PFSK-1 (cell line): ENCODE data around the gene FBN2.

Experiments
- FOXP2 ChIP-seq: optimal IDR thresholded peaks from 2 replicates; pipeline ENCODE3; 2011; ENCODE audit warnings: borderline replicate concordance, control low read depth, inconsistent platforms; ENCODE audit not compliant: insufficient read depth; ENCODE audit errors: extremely low read length, extremely low read depth
- POLR2AphosphoS5 ChIP-seq: IDR thresholded peaks from 2 replicates; pipeline ENCODE4 v1.6.1; 2012; ENCODE audit warnings: low read depth, mild to moderate bottlenecking, control low read depth, low read length, moderate library complexity
- REST ChIP-seq, 2 experiments: IDR thresholded peaks; 2 replicates each; pipeline versions ENCODE4 v1.6.1 to v1.8.0; 2011 to 2012; ENCODE audit warnings: low read depth in 2 of 2, low read length in 2 of 2, control low read depth in 1 of 2, inconsistent platforms in 1 of 2, mild to moderate bottlenecking in 1 of 2, moderate library complexity in 1 of 2; ENCODE audit not compliant: insufficient read depth in 1 of 2
- SIN3A ChIP-seq: IDR thresholded peaks from 2 replicates; pipeline ENCODE4 v1.6.1; 2012; ENCODE audit warnings: mild to moderate bottlenecking, low read length, moderate library complexity, borderline replicate concordance; ENCODE audit not compliant: insufficient read depth
- TAF1 ChIP-seq: IDR thresholded peaks from 2 replicates; pipeline ENCODE4 v1.6.1; 2012; ENCODE audit warnings: low read length, control low read depth, borderline replicate concordance; ENCODE audit not compliant: insufficient read depth

Gene FBN2

GRCh38 chr5:128535251-128535650 is 2.8 kb downstream of the FBN2 start:
- TF ChIP-seq SIN3A, result no peak
- TF ChIP-seq TAF1, result no peak
- TF ChIP-seq FOXP2, result no peak
- TF ChIP-seq REST (IDR thresholded peaks at IDR 0.05; ENCODE audit: insufficient read depth in 1 of 2, low read depth in 2 of 2, low read length in 2 of 2), result no peak
- no peak for TF ChIP-seq POLR2AphosphoS5

- TF ChIP-seq TAF1 (no peak), REST (IDR thresholded peaks at IDR 0.05; ENCODE audit: insufficient read depth in 1 of 2, low read depth in 2 of 2, low read length in 2 of 2) (no peak), POLR2AphosphoS5 (no peak), FOXP2 (no peak), SIN3A (no peak)
Observed at GRCh38 chr5:128534726-128535125, 3.3 kb downstream of the FBN2 start.

- no peak for TF ChIP-seq SIN3A
- no peak for TF ChIP-seq FOXP2
- TF ChIP-seq REST (IDR thresholded peaks at IDR 0.05; ENCODE audit: insufficient read depth in 1 of 2, low read depth in 2 of 2, low read length in 2 of 2), result no peak
- TF ChIP-seq TAF1, result no peak
- TF ChIP-seq POLR2AphosphoS5, result no peak
Observed at GRCh38 chr5:128532776-128533175, 5.3 kb downstream of the FBN2 start.

- TF ChIP-seq SIN3A (no peak), TAF1 (no peak), REST (IDR thresholded peaks at IDR 0.05; ENCODE audit: insufficient read depth in 1 of 2, low read depth in 2 of 2, low read length in 2 of 2) (no peak), POLR2AphosphoS5 (no peak), FOXP2 (no peak)
Observed at GRCh38 chr5:128532127-128532526, 5.9 kb downstream of the FBN2 start.

GRCh38 chr5:128528637-128529255 is 9.3 kb downstream of the FBN2 start:
- no peak for TF ChIP-seq POLR2AphosphoS5
- no peak for TF ChIP-seq FOXP2
- TF ChIP-seq REST (IDR thresholded peaks at IDR 0.05; ENCODE audit: insufficient read depth in 1 of 2, low read depth in 2 of 2, low read length in 2 of 2), result no peak
- no peak for TF ChIP-seq TAF1
- no peak for TF ChIP-seq SIN3A
